ENCODE measurements around the gene KRTAP9-8.
"Not testable (repeated sequence)": the region's sequence is repeated elsewhere in the genome, so short reads cannot be mapped to it uniquely, and the experiment has no call there.

KRTAP9-8 gene

DNA sequence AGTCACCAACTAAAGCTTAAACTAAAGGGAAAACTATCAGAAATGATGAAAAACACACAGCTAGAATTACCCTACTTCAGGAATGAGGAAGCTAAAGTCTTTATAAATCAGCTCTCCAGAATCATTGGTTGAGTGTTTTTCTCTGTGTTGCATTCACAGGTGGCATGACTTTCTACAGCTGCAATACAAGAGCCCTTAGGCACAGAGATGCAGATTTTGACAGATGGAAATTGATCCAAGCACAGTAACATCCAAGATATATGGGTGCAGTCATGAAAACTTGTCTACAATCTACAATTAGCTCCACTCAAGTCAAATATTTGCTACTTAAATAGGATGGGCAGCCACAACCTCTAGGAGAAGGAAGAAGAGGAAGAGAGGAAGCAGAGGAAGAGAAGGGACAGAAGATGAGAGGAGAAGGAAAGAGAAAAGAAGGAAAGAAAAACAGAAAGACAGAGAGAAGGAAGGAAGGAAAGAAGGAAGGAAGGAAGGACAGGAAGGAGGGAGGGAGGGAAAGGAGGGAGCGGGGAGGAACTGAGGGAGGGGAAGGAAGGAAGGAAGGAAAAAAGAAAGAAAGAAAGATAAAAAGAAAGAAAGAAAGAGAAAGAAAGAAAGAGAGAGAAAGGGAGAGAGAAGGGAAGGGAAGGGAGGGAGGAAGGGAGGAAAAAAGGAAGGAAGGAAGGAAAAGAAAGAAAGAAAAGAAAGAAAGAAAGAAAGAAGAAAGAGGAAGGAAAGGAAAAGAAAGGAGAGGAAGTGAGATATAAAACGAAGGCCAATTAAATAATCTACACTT, 9.4 kb downstream of the KRTAP9-8 start:
- POLR2A ChIA-PET; H3K4me3 ChIP-seq (ENCODE audit: low read depth, low read length); CTCF ChIA-PET; DNase-seq (ENCODE audit: low read depth, low spot score): not testable (repeated sequence)

DNA sequence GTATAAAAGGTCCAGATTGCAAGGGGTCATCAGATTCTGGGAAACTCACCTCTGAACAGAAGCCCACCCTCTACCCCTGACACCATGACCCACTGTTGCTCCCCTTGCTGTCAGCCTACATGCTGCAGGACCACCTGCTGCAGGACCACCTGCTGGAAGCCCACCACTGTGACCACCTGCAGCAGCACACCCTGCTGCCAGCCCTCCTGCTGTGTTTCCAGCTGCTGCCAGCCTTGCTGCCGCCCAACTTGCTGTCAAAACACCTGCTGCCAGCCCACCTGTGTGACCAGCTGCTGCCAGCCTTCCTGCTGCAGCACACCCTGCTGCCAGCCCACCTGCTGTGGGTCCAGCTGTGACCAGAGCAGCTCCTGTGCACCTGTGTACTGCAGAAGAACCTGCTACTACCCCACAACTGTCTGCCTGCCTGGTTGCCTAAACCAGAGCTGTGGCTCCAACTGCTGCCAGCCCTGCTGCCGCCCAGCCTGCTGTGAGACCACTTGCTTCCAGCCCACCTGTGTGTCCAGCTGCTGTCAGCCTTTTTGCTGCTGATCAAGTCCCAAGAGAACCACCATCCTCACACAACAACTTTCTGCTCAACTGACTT, 11.9 kb downstream of the KRTAP9-8 start, which contains the start of gene KRTAP9-4:
Gene KRTAP9-4, plus strand, starts transcription at position 51 of the 604 bp plus-strand sequence. Its CDS starts 34 bp downstream, at position 85.
- POLR2A ChIA-PET; DNase-seq (ENCODE audit: low read depth, low spot score); H3K4me3 ChIP-seq (ENCODE audit: low read depth, low read length); CTCF ChIA-PET: not testable (repeated sequence)

DNA sequence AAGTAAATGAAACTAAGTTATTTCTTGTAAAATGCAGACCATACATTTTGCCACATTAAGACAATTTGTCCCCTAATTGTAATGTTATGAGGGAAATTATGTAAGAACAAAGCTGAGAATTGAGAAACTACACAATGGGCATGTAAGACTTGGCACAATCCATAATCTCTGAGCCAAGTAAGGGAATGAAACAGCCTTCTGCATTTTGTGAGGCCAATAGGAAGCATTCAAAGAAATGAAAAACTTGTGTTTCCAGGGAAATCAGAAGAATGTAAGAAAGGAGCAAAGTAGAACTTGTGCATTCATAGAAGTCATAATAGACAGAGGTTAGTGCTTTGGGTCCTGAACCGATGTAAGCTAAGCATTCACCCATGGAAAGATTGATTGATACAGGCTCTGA, 13.5 kb downstream of the KRTAP9-8 start:
- TF ChIP-seq, protein P1, sequence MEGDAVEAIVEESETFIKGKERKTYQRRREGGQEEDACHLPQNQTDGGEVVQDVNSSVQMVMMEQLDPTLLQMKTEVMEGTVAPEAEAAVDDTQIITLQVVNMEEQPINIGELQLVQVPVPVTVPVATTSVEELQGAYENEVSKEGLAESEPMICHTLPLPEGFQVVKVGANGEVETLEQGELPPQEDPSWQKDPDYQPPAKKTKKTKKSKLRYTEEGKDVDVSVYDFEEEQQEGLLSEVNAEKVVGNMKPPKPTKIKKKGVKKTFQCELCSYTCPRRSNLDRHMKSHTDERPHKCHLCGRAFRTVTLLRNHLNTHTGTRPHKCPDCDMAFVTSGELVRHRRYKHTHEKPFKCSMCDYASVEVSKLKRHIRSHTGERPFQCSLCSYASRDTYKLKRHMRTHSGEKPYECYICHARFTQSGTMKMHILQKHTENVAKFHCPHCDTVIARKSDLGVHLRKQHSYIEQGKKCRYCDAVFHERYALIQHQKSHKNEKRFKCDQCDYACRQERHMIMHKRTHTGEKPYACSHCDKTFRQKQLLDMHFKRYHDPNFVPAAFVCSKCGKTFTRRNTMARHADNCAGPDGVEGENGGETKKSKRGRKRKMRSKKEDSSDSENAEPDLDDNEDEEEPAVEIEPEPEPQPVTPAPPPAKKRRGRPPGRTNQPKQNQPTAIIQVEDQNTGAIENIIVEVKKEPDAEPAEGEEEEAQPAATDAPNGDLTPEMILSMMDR (IDR thresholded peaks at IDR 0.05; ENCODE audit: insufficient read depth, low read length, missing control alignments): no peak

DNA sequence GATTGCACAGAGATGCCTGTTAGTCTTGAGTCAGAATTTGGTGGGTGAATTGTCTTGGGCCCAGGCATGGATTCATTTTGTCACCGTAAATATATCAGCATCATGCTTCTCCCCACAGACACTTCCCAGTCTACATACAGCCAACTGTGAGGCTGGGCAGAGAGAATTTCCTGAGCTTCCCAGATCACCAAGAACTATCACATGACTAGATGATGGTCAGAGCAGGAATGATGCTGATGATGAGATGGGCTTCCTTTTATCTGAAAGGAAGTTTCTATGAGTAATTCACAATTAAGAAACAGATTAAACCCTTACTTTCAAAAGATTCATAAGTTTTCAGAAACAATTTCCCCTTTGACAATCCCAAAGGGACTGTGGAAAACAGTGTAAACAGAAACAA, 17.1 kb downstream of the KRTAP9-8 start:
- TF ChIP-seq, protein P1 (IDR thresholded peaks at IDR 0.05; ENCODE audit: insufficient read depth, low read length, missing control alignments): no peak
- no peak for DNase-seq (ENCODE audit: low read depth, low spot score)
- POLR2A ChIA-PET: no interaction called here
- CTCF ChIA-PET: no interaction called here
- no peak overlapping the region for H3K4me3 ChIP-seq (ENCODE audit: low read depth, low read length)

More for the DNA sequence above, 13.5 kb downstream of the KRTAP9-8 start:
- H3K4me3 ChIP-seq (ENCODE audit: low read depth, low read length): no peak overlapping the region
- ChIA-PET POLR2A (no interaction called here), CTCF (interaction anchor here (1.3 to 1.6 kb wide), 2 partner anchors 109 to 298 kb away, joined by 3 to 4 read pairs; no protein-coding TSS in a partner anchor)
- DNase-seq (ENCODE audit: low read depth, low spot score): no peak

DNA sequence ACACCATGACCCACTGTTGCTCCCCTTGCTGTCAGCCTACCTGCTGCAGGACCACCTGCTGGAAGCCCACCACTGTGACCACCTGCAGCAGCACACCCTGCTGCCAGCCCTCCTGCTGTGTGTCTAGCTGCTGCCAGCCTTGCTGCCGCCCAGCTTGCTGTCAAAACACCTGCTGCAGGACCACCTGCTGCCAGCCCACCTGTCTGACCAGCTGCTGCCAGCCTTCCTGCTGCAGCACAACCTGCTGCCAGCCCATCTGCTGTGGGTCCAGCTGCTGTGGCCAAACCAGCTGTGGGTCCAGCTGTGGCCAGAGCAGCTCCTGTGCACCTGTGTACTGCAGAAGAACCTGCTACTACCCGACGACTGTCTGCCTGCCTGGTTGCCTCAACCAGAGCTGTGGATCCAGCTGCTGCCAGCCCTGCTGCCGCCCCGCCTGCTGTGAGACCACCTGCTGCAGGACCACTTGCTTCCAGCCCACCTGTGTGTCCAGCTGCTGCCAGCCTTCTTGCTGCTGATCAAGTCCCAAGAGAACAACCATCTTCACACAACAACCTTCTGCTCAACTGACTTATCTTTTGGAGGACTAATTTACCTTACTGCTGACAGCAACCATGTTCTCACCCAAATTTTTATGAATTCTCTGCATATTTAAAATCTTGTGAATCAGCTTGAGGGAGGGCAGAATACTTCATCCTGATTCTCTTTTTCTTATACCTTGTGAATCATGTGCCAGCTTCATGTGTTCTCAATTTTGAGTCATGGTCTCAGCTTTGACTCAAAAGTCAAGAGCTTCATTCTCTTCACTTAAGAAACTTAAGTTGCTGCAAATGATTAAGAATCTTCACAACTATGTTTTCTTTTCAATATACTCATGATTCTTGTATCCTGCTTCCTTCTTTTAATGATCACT, 17.8 kb downstream of the KRTAP9-8 start, which contains the start of gene KRTAP9-9:
Gene KRTAP9-9, plus strand, starts transcription at position 4 of the 910 bp plus-strand sequence.
- H3K4me3 ChIP-seq (ENCODE audit: low read depth, low read length); DNase-seq (ENCODE audit: low read depth, low spot score); POLR2A ChIA-PET; CTCF ChIA-PET: not testable (repeated sequence)

DNA sequence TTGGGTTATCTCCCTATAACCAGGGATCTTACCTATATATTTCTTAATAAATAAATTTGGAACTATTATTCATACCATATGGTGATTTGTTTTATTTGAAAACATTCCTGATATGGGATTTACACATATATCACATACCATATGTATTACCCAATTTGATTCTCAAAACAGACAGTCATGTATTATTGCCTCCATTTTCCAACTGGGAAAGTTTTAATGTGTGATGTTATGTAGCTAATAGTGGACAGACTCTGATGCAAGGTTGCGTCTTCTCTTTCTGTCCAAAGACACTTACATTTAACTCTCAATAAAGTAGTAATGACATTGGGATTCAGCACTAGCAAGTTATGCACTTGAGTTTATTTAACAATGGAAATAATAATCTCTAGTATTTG, 18.5 kb downstream of the KRTAP9-8 start:
- TF ChIP-seq, protein P1 (IDR thresholded peaks at IDR 0.05; ENCODE audit: insufficient read depth, low read length, missing control alignments): no peak
- POLR2A ChIA-PET: no interaction called here
- no peak for DNase-seq (ENCODE audit: low read depth, low spot score)
- CTCF ChIA-PET: no interaction called here
- H3K4me3 ChIP-seq (ENCODE audit: low read depth, low read length): no peak overlapping the region

DNA sequence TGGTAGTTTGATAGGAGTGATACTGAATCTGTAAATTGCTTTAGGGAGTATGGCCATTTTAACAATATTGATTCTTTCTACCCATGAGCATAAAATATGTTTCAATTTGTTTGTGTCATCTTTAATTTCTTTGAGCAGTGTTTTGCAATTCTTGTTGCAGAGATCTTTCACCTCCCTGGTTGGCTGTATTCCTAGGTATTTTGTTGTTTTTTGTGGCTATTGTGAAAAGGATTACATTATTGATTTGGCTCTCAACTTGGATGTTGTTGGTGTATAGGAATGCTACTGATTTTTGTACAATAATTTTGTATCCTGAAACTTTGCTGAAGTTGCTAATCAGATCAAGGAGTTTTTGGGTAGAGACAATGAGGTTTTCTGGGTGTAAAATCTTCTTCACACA, 20.6 kb downstream of the KRTAP9-8 start:
- ChIA-PET POLR2A (no interaction called here), CTCF (no interaction called here)
- TF ChIP-seq, protein P1 (IDR thresholded peaks at IDR 0.05; ENCODE audit: insufficient read depth, low read length, missing control alignments): no peak

More for the DNA sequence above, 20.6 kb downstream of the KRTAP9-8 start:
- H3K4me3 ChIP-seq (ENCODE audit: low read depth, low read length): no peak overlapping the region
- no peak for DNase-seq (ENCODE audit: low read depth, low spot score)
